ENCODE measurements around the gene CARD9. TPM values are rescaled to one million over a fixed set of nuclear protein-coding genes. Genes with fewer than 3 reads are reported as not detected.
"Not testable (repeated sequence)": the region's sequence is repeated elsewhere in the genome, so short reads cannot be mapped to it uniquely, and the experiment has no call there.

Gene CARD9
- total RNA-seq, 1 experiment from 2014 or later = 0.66 TPM

GRCh38 chr9:136324501-136325300, 48.8 kb downstream of the CARD9 start:
- DNase-seq (ENCODE audit: low read depth) = no peak

DNA sequence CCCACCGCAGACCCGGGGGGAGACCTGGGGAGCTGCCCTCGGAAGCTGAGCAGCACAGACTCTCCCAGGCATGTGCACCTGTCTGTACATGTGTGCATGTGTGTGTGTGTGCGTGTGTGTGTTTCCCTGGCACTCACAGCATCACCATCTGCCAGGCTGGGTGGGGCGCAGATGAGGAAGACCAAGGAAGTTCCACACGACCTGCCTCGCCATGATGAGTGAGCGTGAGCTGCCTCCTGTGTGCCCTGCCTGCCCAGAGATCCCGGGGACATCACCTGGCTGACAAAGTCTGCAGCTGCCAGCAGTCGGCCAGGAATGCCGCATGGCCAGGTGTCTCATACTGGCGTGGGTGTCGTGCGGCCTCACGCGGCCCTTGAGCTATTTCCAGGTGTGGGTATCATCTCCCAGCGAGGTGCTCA, 50.1 kb downstream of the CARD9 start:
- DNase-seq (ENCODE audit: low read depth) = no peak

DNA sequence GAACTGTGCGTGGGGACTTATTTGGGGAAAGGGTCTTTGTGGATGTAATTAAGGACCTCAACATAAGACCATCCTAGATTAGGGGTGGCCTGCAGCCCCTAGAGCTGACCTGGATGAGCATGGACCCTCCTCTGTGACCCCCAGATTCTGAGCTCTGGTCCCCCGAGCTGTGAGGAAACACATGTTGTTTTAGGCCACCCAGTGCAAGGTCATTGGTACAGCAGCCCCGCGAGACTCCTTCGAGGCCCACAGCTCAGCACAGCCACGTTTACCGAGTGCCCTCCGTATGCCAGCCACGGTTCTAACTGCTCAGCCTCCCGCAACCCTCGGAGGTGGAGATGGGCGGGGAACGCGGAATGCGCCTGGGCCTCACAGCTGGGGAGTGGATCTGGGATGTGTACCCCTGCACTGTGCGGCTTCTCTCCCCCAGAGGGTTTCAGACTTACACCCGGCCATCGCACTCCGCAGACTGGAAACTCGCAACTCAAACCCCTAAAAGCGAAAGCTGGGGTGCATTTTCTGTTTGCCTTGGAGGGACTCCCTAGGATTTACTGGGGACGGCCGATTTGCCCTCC, 50.6 kb downstream of the CARD9 start:
- no peak for DNase-seq (ENCODE audit: low read depth)

DNA sequence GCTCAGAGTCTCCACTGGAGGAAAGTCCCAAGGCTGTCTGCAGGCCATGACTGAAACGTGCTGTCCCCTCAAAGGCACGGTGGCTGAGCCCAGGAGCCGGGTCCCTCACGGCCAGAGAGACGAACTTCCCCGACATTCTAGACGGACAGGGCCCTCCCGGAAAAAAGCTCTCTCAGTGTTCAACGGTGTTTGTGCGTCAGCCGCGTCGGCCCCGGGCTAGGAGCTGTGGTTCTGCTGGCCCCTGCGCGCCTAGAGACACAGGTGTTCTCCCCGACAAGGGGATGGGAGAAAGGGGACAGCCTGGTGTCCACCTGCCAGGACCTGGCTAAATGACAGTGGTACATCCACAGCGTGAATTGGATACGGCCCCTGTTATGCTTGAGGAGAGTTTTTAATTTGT, 51.9 kb downstream of the CARD9 start:
- no peak for DNase-seq (ENCODE audit: low read depth)

GRCh38 chr9:136320972-136321371, 52.5 kb downstream of the CARD9 start:
- DNase-seq (ENCODE audit: low read depth) = not testable (repeated sequence)

GRCh38 chr9:136319955-136320354, 53.5 kb downstream of the CARD9 start:
- DNase-seq (ENCODE audit: low read depth) = not testable (repeated sequence)

DNA sequence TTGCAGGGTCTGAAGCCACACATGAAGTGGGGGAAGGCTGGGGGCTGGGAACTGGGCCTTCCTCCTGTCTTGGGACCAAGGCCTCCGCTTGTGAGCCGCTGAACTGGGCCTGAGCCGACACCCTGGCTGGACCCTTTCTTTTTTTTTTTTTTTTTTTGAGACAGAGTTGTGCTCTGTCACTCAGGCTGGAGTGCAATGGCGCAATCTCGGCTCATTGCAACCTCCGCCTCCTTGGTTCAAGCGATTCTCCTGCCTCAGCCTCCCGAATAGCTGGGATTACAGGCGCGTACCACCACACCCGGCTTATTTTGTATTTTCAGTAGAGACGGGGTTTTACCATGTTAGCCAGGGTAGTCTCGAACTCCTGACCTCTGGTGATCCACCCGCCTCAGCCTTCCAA, 54.2 kb downstream of the CARD9 start:
- not testable (repeated sequence) for DNase-seq (ENCODE audit: low read depth)

DNA sequence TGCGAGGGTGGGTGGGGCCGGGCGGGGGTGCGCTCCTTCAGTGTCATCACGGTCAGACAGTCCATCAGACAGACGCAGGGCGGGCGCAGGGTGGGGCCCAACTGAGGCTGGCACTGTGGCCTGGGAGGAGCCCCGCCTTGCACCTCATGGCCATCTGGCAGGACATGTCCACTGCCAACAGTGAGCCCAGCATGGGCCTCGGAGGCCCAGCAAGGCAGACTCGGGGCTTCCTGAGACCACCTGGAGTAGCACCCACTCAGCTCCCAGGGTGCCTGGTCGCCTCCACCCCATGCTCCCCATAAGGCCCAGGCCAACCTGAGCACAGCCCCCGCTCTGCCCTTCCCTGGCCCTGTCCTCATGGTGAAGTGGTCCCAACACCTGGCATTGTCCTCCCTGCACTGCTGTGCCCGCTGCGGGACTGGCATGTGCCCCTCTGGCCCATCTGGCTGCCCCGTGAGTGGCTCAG, 54.7 kb downstream of the CARD9 start:
- no peak for DNase-seq (ENCODE audit: low read depth)

DNA sequence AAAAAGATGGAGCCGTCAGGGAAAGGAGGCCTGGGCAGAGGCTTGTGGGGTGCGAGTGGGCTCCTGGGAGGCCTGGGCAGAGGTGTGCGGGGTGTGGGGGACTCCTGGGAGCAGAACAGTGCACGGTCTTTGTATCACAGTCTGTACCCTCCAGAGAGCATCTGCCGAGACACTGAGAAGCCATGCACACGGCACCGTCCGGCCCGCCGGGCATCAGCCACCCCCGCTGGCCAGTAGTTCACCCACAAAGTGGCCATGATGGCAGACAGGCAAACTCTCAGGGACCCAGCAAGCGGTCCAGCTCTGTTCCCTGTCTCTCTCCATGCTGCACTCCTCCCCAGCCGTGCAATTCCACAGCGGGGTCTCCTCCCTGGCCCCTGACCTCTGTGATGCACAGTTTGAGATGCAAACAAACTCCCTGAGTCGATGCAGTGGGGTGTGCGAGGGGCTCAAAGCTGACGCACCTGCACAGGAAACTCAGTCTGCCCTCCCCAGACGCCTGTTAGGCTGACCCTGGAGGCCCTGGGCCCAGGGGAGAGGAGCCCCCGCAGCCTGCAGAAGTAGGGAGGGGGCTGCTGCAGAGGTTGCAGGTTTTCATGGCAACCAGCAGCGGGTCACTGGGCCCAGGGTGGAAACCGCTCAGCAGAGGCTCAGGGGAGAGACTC, 55.2 kb downstream of the CARD9 start:
- no peak for DNase-seq (ENCODE audit: low read depth)

GRCh38 chr9:136317695-136318094, 55.8 kb downstream of the CARD9 start:
- no peak for DNase-seq (ENCODE audit: low read depth)

GRCh38 chr9:136316896-136317676, 56.4 kb downstream of the CARD9 start:
- DNase-seq (ENCODE audit: low read depth) = no peak

DNA sequence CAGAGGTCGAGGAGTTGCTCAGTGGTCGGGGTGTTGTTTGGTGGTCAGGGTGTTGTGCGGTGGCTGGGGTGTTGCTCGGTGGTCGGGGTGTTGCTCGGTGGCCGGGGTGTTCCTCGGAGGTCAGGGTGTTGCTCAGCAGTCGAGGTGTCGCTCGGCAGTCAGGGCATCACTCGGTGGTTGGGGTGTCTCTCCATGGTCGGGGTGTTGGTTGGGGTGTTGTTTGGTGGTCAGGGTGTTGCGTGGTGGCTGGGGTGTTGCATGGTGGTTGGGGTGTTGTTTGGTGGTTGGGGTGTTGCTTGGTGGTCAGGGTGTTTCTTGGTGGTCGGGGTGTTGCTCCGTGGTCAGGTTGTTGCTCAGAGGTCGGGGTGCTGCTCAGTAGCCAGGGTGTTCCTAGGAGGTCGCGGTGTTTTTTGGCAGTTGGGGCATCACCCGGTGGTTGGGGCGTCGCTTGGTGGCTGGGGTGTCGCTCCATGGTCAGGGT, 57.2 kb downstream of the CARD9 start:
- no peak for DNase-seq (ENCODE audit: low read depth)

DNA sequence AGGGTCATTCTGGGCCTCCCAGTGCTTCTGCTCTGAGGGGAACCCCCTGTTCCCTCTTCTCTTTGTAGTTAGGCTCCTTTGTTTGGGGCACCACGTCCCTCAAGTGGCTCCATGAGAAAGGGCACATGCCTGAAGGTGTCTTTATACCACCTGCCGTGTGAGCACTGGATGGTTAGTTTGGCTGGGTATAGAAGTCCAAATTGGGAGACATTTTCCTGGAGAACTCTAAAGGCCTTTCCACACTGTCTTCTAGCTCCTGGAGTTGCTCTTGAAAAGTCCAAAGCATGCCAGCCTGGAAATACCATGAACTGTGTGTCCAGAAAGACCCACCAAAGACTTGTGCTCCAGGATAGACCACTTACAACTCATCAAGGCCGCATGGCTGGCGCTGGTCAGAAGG, 58.5 kb downstream of the CARD9 start:
- DNase-seq (ENCODE audit: low read depth) = no peak

GRCh38 chr9:136314056-136314416, 59.4 kb downstream of the CARD9 start:
- DNase-seq (ENCODE audit: low read depth) = no peak

Other genes starting within 250 kb of the CARD9 start
- not detected in 2 replicates for gene LHX3, start 168.5 kb downstream of the CARD9 start, total RNA-seq (2014; rRNA removed; shearing (Covaris generic))
- gene QSOX2, start 127.9 kb downstream of the CARD9 start, total RNA-seq (2014; rRNA removed; shearing (Covaris generic)) = 20.1 and 21.7 TPM in 2 replicates
- under 0.01 and 0.02 TPM in 2 replicates for gene CCDC187, start 69.6 kb downstream of the CARD9 start, total RNA-seq (2014; rRNA removed; shearing (Covaris generic))
- 19.0 and 23.1 TPM in 2 replicates for gene GPSM1, start 46.1 kb downstream of the CARD9 start, total RNA-seq (2014; rRNA removed; shearing (Covaris generic))
- gene DNLZ, start 9.9 kb downstream of the CARD9 start, total RNA-seq (2014; rRNA removed; shearing (Covaris generic)) = 36.6 and 44.0 TPM in 2 replicates
- 13.5 and 15.3 TPM in 2 replicates for gene SNAPC4, start 26.5 kb upstream of the CARD9 start, total RNA-seq (2014; rRNA removed; shearing (Covaris generic))
- gene ENTR1, start 36.9 kb upstream of the CARD9 start, total RNA-seq (2014; rRNA removed; shearing (Covaris generic)) = 114 and 125 TPM in 2 replicates
- 88.6 and 104 TPM in 2 replicates for gene PMPCA, start 37.0 kb upstream of the CARD9 start, total RNA-seq (2014; rRNA removed; shearing (Covaris generic))
- 12.1 and 16.6 TPM in 2 replicates for gene INPP5E, start 66.2 kb upstream of the CARD9 start, total RNA-seq (2014; rRNA removed; shearing (Covaris generic))
- 18.1 and 22.7 TPM in 2 replicates for gene SEC16A, start 109.4 kb upstream of the CARD9 start, total RNA-seq (2014; rRNA removed; shearing (Covaris generic))
- 11.4 and 13.7 TPM in 2 replicates for gene NOTCH1, start 172.4 kb upstream of the CARD9 start, total RNA-seq (2014; rRNA removed; shearing (Covaris generic))

All from HT1080 (cell line).